Tibial artery (tissue), 4 donors: ENCODE measurements around the gene PAQR7.

ENCODE experiments used
- DNase-seq, 2 donors: peaks; one replicate each; pipeline ENCODE4 v3.0.0-alpha.2; 2019
- H3K27ac ChIP-seq, 2 donors: fragments of 200-600 bp; sonication (generic) in 1 of 2; 1 replicate in 1 of 2; 2 replicates in 1 of 2; pipeline ENCODE4 v1.5.1; 2018 to 2019; ENCODE audit warnings: mild to moderate bottlenecking in 1 of 2
- H3K27me3 ChIP-seq, 2 donors: fragments of 200-600 bp; sonication (generic) in 1 of 2; one replicate each; pipeline versions ENCODE4 v1.5.1 to v1.6.0; 2016 to 2019
- H3K36me3 ChIP-seq, 3 donors: fragments of 200-600 bp; sonication (generic) in 2 of 3; one replicate each; pipeline ENCODE4 v1.5.1; 2016 to 2019; ENCODE audit warnings: mild to moderate bottlenecking in 2 of 3
- H3K4me1 ChIP-seq, 4 donors: fragments of 200-600 bp; sonication (generic) in 2 of 4; 1 replicate in 3 of 4; 2 replicates in 1 of 4; pipeline ENCODE4 v1.5.1; 2016 to 2019
- H3K4me3 ChIP-seq, 2 donors: fragments of 200-600 bp; sonication (generic) in 1 of 2; 1 replicate in 1 of 2; 2 replicates in 1 of 2; pipeline ENCODE4 v1.5.1; 2018 to 2019; ENCODE audit warnings: mild to moderate bottlenecking in 2 of 2
- H3K9me3 ChIP-seq, 3 donors: fragments of 200-600 bp; sonication (generic) in 1 of 3; one replicate each; pipeline ENCODE4 v1.5.1; 2016 to 2019
- CTCF ChIP-seq, 2 experiments: fragments of 200-600 bp in 1 of 2; fragments of 450-650 bp in 1 of 2; IDR thresholded peaks; one replicate each; pipeline ENCODE4 v1.5.1; 2017 to 2019; ENCODE audit warnings: antibody characterized with exemption in 2 of 2, mild to moderate bottlenecking in 1 of 2, moderate library complexity in 1 of 2
- intact Hi-C: fragments of 100-400 bp; cut with DNase I; formaldehyde crosslinking; loops from one replicate; pipeline ENCODE4 v1.15.0; 2023; ENCODE audit warnings: low total_unique reads

PAQR7 gene

GRCh38 chr1:25876693-25877077 is 1.2 kb upstream of the PAQR7 start:
- DNase-seq: no peak
- intact Hi-C loops: no loop called here
- Histone ChIP-seq H3K4me3 (no peak overlapping the region), H3K27ac (peak overlapping the region; percentile 76 to 88), H3K36me3 (no peaks in the 10 kb centered on the region), H3K9me3 (no peaks in the 10 kb centered on the region), H3K27me3 (no peaks in the 10 kb centered on the region), H3K4me1 (peaks cover 0 to 27% (median 18%) of the 10 kb centered on the region in 4 donors)
- no peak for TF ChIP-seq CTCF (IDR thresholded peaks at IDR 0.05)

- intact Hi-C loops: no loop called here
- no peak for TF ChIP-seq CTCF (IDR thresholded peaks at IDR 0.05)
- H3K4me1 ChIP-seq: peaks cover 0 to 30% (median 18%) of the 10 kb centered on the region in 4 donors
Observed at GRCh38 chr1:25875856-25876692, 566 bp upstream of the PAQR7 start.

GRCh38 chr1:25874635-25875153 is 814 bp downstream of the PAQR7 start:
- no peak for DNase-seq
- Histone ChIP-seq H3K36me3 (peaks cover 0 to 8% (median 3%) of the 10 kb centered on the region in 3 donors), H3K9me3 (no peaks in the 10 kb centered on the region), H3K27me3 (no peaks in the 10 kb centered on the region), H3K4me1 (peaks cover 0 to 30% (median 18%) of the 10 kb centered on the region in 4 donors), H3K27ac (peak overlapping the region; percentile 76 to 88), H3K4me3 (peak overlapping the region; percentile 73 to 77)
- intact Hi-C loops: no loop called here
- TF ChIP-seq CTCF (IDR thresholded peaks at IDR 0.05): no peak

More at GRCh38 chr1:25875856-25876692, 566 bp upstream of the PAQR7 start:
- Histone ChIP-seq H3K4me3 (peak overlapping the region; percentile 73 to 77), H3K27ac (peak overlapping the region; percentile 76 to 88), H3K27me3 (no peaks in the 10 kb centered on the region), H3K36me3 (no peaks in the 10 kb centered on the region), H3K9me3 (no peaks in the 10 kb centered on the region)
- DNase-seq: no peak

GRCh38 chr1:25874209-25874608 is 1.3 kb downstream of the PAQR7 start:
- no peak for TF ChIP-seq CTCF (IDR thresholded peaks at IDR 0.05)
- Histone ChIP-seq H3K36me3 (peaks cover 2 to 13% (median 3%) of the 10 kb centered on the region in 3 donors), H3K9me3 (no peaks in the 10 kb centered on the region), H3K4me3 (peak overlapping the region in 1 of 2 donors; percentile 77), H3K27me3 (no peaks in the 10 kb centered on the region), H3K27ac (peak overlapping the region in 1 of 2 donors; percentile 76), H3K4me1 (peaks cover 0 to 30% (median 18%) of the 10 kb centered on the region in 4 donors)
- intact Hi-C loops: no loop called here
- no peak for DNase-seq

- no peaks in the 10 kb centered on the region for H3K9me3 ChIP-seq
- intact Hi-C loops: no loop called here
- peaks cover 3 to 17% (median 6%) of the 10 kb centered on the region in 3 donors for H3K36me3 ChIP-seq
- H3K27ac ChIP-seq: no peak overlapping the region
- H3K4me1 ChIP-seq: peaks cover 0 to 30% (median 18%) of the 10 kb centered on the region in 4 donors
- DNase-seq: no peak
- no peak for TF ChIP-seq CTCF (IDR thresholded peaks at IDR 0.05)
- no peaks in the 10 kb centered on the region for H3K27me3 ChIP-seq
- no peak overlapping the region for H3K4me3 ChIP-seq
Observed at GRCh38 chr1:25873120-25873519, 2.4 kb downstream of the PAQR7 start.
